ENCODE data around the gene GTF3C2.
"Not testable (repeated sequence)": the region's sequence is repeated elsewhere in the genome, so short reads cannot be mapped to it uniquely, and the experiment has no call there.

The GTF3C2 gene

DNA sequence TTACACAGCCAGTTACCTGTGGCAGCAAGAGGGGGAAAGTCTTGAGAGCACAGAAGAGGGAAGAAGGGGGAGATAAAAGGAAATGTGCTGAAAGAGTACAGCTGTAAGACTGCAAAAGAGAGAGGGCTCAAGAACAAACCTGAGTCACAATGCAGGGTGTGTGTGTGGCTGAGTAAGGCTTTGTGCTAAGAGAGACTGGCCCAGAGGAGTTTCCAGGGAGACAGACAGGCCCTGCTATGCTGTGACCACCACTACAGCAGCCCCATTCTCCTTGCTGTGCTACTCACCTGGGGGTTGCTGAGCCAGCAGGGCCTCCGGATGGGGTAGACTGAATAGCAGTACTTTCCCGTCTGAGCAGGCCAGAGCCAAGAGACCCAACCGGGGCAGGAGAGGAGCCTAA lies 21.3 kb downstream of the GTF3C2 start:
- TF ChIP-seq, protein P1, sequence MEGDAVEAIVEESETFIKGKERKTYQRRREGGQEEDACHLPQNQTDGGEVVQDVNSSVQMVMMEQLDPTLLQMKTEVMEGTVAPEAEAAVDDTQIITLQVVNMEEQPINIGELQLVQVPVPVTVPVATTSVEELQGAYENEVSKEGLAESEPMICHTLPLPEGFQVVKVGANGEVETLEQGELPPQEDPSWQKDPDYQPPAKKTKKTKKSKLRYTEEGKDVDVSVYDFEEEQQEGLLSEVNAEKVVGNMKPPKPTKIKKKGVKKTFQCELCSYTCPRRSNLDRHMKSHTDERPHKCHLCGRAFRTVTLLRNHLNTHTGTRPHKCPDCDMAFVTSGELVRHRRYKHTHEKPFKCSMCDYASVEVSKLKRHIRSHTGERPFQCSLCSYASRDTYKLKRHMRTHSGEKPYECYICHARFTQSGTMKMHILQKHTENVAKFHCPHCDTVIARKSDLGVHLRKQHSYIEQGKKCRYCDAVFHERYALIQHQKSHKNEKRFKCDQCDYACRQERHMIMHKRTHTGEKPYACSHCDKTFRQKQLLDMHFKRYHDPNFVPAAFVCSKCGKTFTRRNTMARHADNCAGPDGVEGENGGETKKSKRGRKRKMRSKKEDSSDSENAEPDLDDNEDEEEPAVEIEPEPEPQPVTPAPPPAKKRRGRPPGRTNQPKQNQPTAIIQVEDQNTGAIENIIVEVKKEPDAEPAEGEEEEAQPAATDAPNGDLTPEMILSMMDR (conservative IDR thresholded peaks at IDR 0.05; ENCODE audit: low read length) = no peak
- H3K4me3 ChIP-seq (ENCODE audit: low read length) = no peak overlapping the region
- no peak for DNase-seq (ENCODE audit: low read depth)

DNA sequence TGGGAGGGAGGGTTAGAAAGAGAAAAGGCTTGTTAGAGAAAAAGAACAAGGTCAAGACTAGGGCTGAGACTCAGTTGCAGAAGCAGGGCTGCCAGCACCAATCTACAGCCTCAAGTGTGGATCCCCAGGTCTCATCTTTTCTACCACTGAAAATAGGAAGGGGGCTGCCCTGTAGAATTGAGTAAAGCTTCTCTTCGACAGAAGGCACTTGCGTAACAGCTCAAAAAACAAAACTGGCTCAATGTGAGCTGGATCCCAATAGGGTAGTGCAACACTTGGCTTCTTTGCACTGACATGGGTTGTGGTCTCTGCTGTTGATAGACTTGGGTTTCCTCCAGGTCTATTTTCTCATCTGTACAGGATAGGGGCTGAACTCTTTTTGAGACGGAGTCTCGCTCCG lies 31.8 kb downstream of the GTF3C2 start:
- DNase-seq (ENCODE audit: low read depth) = no peak
- TF ChIP-seq, protein P1 (conservative IDR thresholded peaks at IDR 0.05; ENCODE audit: low read length) = no peak
- no peak overlapping the region for H3K4me3 ChIP-seq (ENCODE audit: low read length)

DNA sequence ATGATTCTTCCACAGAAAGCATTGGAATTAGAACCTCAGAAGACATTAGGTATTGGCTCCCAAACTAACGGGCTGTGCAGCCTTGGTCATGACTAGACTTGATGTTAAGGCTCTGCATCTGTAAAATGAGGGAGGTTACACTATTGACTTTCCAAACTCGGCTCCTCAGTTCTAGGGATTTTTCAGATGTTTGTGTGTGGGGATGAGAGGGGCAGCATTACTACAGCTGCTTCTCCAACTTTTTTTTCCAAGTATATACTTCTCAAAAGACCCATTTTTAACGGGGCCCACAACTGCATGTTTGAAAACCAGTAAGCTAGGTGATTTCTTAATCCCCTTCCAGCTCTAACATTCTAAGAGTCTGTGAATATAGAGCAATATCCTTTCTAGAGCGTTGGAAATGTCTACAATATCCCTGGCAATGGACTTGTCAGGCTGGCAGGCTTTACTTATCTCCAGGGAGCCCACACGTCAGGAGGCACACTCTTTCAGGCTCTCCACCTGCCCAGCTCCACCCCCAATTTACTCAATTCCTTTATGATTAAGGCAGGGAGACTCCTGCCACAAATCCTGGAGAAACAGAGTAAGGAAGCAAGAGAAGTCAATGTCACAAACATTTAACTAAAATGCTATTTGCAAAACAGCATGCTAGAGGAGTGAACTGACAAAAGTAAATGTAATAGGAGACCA lies 32.8 kb downstream of the GTF3C2 start:
- TF ChIP-seq, protein P1 (conservative IDR thresholded peaks at IDR 0.05; ENCODE audit: low read length) = no peak
- peak overlapping the region; percentile 98 for H3K4me3 ChIP-seq (ENCODE audit: low read length)
- DNase-seq (ENCODE audit: low read depth) = no peak

DNA sequence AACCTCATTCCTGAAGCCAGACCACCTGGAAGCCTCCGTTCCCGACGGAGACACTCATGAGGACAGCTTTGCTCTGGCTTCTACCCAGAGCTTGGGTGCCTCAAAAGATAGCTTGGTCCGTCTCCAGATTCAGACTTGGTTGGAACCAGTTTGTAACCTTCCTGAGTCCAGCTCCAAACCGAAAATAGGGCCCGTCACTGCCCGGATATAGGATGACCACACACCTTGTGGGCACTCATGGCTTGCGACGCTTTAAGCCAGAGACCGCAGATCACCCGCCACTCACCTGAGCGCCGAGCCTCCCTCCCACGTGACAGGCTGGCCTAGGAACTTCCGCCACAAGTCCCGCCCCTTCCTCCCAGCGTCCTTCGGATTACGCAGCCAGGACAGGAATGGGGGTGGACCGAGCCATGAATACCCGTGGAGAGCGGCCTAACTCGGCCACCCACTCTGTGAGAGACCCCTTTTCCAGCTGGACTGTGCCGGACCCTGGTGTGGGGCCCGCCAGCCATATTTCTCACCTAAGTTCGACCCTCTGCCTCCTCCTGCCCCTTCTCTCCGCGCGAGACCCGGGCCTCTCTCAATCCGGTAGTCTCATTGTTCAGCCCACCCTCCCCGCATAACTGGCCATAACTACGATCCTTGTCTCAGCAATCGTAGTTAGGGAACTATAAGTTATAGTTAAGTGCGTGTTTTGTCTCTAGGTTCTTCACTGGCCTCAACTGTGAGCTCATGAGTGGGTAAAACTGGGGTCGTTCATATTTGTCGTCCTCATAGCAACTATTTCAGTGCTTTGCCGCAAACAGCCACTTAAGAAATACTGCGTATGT lies 33.6 kb downstream of the GTF3C2 start, which contains the start of gene MPV17:
Gene MPV17, minus strand, starts transcription at position 332 of the 830 bp plus-strand sequence. CDS start 580 bp downstream, outside the sequence.
- DNase-seq (ENCODE audit: low read depth) = peak; percentile 92
- H3K4me3 ChIP-seq (ENCODE audit: low read length) = peak within 1 kb of the TSS; percentile 98
- TF ChIP-seq, protein P1 (conservative IDR thresholded peaks at IDR 0.05; ENCODE audit: low read length) = no peak

DNA sequence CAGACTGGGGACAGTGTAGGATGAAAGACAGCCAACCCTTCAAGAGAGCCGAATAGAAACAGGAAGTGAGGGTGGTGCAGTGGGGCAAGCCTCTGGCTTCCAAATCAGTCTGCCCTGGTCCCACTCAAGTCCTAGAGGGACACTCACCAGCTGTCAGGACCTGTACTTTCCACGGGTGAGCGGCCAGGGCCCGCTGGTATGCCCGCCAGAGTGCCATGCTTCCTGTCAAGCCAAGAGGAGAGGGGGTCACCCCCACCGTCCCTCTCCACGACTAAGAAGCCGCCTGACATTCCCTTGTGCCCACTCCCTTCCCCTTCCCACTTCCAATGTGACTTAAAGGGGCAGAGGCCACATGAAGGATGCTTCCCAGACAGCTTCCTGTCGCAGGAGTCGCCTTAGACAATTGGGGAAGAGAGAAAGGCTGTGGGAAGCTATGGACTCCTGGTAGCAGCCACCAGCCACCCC lies 34.2 kb downstream of the GTF3C2 start:
- DNase-seq (ENCODE audit: low read depth) = peak; percentile 17
- peak overlapping the region; percentile 98 for H3K4me3 ChIP-seq (ENCODE audit: low read length)
- TF ChIP-seq, protein P1 (conservative IDR thresholded peaks at IDR 0.05; ENCODE audit: low read length) = no peak

DNA sequence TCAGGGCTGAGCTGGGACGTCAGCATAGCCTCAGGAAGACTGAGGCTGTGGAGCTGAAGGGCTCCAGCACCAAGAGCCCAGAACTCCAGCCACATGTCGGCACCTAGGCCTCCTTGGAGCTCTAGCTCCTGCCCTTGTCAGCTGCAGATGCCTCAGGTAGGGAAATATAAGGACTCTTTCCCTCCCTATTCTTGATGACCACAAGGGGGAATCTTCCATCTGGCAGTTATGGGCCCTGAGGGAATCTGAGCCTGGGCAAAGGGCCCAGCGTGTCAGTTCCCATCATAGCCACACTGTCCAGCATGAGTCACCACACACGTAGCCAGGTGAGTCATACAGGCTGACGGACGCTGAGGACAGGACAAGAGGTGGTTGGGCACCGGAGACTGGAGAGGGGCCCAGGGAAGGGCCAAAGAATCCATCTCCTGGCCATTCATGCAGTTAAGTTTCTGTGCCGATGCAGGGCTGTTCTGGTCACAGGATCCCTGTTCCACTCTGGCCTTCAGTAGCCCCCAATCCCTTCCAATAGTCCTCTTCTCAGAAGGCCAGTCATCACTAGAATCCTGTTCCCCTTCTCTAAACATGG lies 35.5 kb downstream of the GTF3C2 start:
- H3K4me3 ChIP-seq (ENCODE audit: low read length) = peak overlapping the region; percentile 15
- peak; percentile 98 for DNase-seq (ENCODE audit: low read depth)
- TF ChIP-seq, protein P1 (conservative IDR thresholded peaks at IDR 0.05; ENCODE audit: low read length) = peak; percentile 71

DNA sequence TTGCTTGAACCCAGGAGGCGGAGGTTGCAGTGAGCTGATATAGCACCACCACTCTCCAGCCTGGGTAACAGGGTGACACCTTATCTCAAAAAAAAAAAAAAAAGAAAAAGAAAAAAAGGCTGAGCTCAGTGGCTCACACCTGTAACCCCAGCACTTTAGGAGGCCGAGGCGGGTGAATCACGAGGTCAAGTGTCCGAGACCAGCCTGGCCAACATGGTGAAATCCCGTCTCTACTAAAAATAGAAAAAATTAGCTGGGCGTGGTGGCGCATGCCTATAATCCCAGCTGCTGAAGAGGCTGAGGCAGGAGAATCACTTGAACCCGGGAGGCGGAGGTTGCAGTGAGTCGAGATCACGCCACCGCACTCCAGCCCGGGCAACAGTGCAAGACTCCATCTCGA lies 36.7 kb downstream of the GTF3C2 start:
- H3K4me3 ChIP-seq (ENCODE audit: low read length); DNase-seq (ENCODE audit: low read depth): not testable (repeated sequence)
